ENCODE results near the gene RBM33. TPM values are rescaled to one million over a fixed set of nuclear protein-coding genes. Genes with fewer than 3 reads are reported as not detected.
"Not testable (repeated sequence)": the region's sequence is repeated elsewhere in the genome, so short reads cannot be mapped to it uniquely, and the experiment has no call there.

RBM33 gene
- polyA plus RNA-seq, 4 donors, result 20.4 to 47.6 (median 36.8) TPM

GRCh38 chr7:155814316-155815276 is 170.1 kb downstream of the RBM33 start:
- no peak for DNase-seq (ENCODE audit: low read depth in 4 of 4, low spot score in 2 of 4)

GRCh38 chr7:155815332-155816191 is 171.1 kb downstream of the RBM33 start:
- DNase-seq (ENCODE audit: low read depth in 4 of 4, low spot score in 2 of 4), result no peak

- no peak for DNase-seq (ENCODE audit: low read depth in 4 of 4, low spot score in 2 of 4)
Measured at GRCh38 chr7:155816192-155816508, 171.7 kb downstream of the RBM33 start.

GRCh38 chr7:155816996-155817395 is 172.5 kb downstream of the RBM33 start:
- DNase-seq (ENCODE audit: low read depth in 4 of 4, low spot score in 2 of 4), result no peak

- not testable (repeated sequence) for DNase-seq (ENCODE audit: low read depth in 4 of 4, low spot score in 2 of 4)
Measured at GRCh38 chr7:155817515-155817914, 173.1 kb downstream of the RBM33 start.

GRCh38 chr7:155818154-155818819 is 173.8 kb downstream of the RBM33 start:
- no peak for DNase-seq (ENCODE audit: low read depth in 4 of 4, low spot score in 2 of 4)

- DNase-seq (ENCODE audit: low read depth in 4 of 4, low spot score in 2 of 4), result no peak
Measured at GRCh38 chr7:155818820-155819168, 174.3 kb downstream of the RBM33 start.

- DNase-seq (ENCODE audit: low read depth in 4 of 4, low spot score in 2 of 4), result no peak
Measured at GRCh38 chr7:155819186-155819585, 174.7 kb downstream of the RBM33 start.

- DNase-seq (ENCODE audit: low read depth in 4 of 4, low spot score in 2 of 4), result no peak
Measured at GRCh38 chr7:155820246-155820645, 175.8 kb downstream of the RBM33 start.

- no peak for DNase-seq (ENCODE audit: low read depth in 4 of 4, low spot score in 2 of 4)
Measured at GRCh38 chr7:155820788-155821187, 176.3 kb downstream of the RBM33 start.

- DNase-seq (ENCODE audit: low read depth in 4 of 4, low spot score in 2 of 4), result no peak
Measured at GRCh38 chr7:155821851-155822250, 177.4 kb downstream of the RBM33 start.

GRCh38 chr7:155824227-155824886 is 179.9 kb downstream of the RBM33 start:
- DNase-seq (ENCODE audit: low read depth in 4 of 4, low spot score in 2 of 4), result no peak

GRCh38 chr7:155825336-155825735 is 180.9 kb downstream of the RBM33 start:
- no peak for DNase-seq (ENCODE audit: low read depth in 4 of 4, low spot score in 2 of 4)

- DNase-seq (ENCODE audit: low read depth in 4 of 4, low spot score in 2 of 4), result no peak
Measured at GRCh38 chr7:155829796-155830470, 185.5 kb downstream of the RBM33 start.

Other genes with a start within 250 kb of the RBM33 start
- gene EN2, start 186.5 kb upstream of the RBM33 start, polyA plus RNA-seq (ENCODE audit: insufficient read length in 4 of 4), result under 1 TPM; 0.07 to 0.76 (median 0.31) TPM
- gene CNPY1, start 98.1 kb upstream of the RBM33 start, polyA plus RNA-seq (ENCODE audit: insufficient read length in 4 of 4), result not detected
- gene SHH, start 167.8 kb downstream of the RBM33 start, polyA plus RNA-seq (ENCODE audit: insufficient read length in 4 of 4), result 1 to 10 TPM; 2.2 to 3.2 (median 2.6) TPM